ENCODE results near the gene CYP2R1. TPM values are rescaled to one million over a fixed set of nuclear protein-coding genes. Genes with fewer than 3 reads are reported as not detected.
"Not testable (repeated sequence)": the region's sequence is repeated elsewhere in the genome, so short reads cannot be mapped to it uniquely, and the experiment has no call there.

CYP2R1 gene
- total RNA-seq, 2 donors from 2014 or later: 9.2 to 14.8 TPM

GRCh38 chr11:14894657-14895598, 2.9 kb upstream of the CYP2R1 start:
- peak; percentile 81 for DNase-seq (ENCODE audit: low spot score)
- intact Hi-C loops (cut with DNase I): no loop called here

- DNase-seq (ENCODE audit: low spot score): no peak
- intact Hi-C loops (cut with DNase I): no loop called here
Observed at GRCh38 chr11:14892577-14892976, 546 bp upstream of the CYP2R1 start.

DNA sequence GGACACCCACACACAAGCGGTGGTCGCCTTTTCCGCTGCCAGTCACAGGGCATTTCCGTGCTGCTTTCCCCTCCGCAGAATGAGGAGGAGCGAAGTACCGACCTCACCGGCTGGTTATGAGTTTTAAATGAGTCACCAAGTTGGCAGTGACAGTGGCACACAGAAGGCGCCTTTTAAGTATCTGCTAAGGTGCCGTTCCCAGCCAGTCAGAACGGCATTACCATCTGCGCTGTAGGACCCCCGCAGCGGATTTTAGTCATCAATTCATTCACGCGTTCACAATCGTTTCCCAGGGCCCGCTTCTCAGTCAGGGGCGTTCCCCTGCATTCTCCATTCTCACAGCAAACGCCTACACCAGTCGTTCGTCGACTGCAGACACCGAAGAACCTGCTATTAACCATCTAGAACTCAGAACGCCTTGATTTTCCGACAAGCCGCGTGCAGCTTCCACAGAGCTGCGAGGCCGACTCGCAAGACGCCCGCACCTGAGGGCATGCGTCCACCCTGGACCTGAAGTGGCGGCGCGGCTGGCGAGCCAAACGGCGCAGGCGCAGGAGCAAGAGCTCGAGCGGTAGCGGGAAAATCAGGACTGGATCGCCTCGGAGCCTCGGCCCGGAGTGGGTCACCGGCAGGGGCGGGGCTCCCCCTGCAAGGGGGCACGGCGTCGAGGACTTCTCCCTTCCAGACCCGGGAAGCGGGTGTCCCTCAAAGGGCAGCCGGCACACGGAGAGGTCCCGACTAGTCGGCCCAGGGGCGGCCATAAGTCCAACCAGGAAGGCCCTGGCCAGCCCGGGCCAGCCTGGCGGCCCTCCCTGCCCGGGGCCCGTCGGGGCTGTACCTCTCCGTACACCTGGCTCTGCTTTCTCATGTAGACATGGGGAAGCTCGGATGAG, 642 bp downstream of the CYP2R1 start:
- intact Hi-C loops (cut with DNase I): no loop called here
- peak; percentile 95 for DNase-seq (ENCODE audit: low spot score)

GRCh38 chr11:14886513-14886912, 5.5 kb downstream of the CYP2R1 start:
- no peak for DNase-seq (ENCODE audit: low spot score)
- intact Hi-C loops (cut with DNase I): no loop called here

DNA sequence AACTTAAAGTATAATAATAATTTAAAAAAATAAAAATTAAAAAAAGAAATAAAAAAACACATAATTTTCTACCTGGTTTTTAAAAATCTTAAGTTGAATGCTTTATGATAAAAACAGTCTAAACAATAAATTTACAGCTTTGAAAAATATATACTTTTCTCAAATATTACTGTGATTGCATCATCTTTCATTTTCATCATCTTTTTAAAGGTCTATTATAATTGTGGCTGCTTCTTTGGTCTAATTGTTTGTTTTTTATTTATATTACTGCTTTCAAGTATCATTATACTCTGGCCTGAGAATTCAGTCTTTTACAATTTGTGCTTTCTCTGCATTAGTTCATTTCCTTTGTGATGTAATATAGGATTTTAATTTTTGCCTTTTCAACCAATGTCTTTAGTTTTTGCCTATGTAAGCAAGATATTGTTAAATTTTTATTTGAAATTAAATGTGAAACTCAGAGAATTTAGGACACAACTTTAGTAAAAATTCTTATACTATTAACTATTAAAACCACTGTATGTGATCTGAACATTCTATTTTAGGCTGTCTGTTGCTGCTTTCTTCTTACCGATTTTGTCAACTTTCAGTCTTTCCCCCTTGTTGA, 7.3 kb downstream of the CYP2R1 start:
- DNase-seq (ENCODE audit: low spot score): no peak
- intact Hi-C loops (cut with DNase I): no loop called here

GRCh38 chr11:14883683-14884082, 8.3 kb downstream of the CYP2R1 start:
- DNase-seq (ENCODE audit: low spot score); intact Hi-C loops (cut with DNase I): not testable (repeated sequence)

DNA sequence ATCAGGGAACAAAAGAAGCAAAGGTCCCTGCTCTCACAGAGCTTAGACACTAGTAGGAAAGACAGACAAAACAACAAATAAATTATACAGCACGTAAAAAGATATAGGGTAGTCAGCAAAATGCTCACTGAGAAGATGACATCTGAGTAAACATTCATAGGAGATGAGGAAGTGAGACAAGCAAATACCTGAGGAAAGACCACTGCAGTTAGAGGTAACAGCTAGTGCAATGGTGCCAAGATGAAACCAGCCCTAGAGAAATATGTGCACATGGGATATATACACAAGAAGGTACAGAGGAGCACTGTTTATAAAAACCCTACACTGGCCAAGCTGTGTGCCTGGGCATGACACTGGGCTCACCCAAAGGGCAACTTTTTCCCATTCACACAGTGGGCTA, 9.8 kb downstream of the CYP2R1 start:
- intact Hi-C loops (cut with DNase I): no loop called here
- no peak for DNase-seq (ENCODE audit: low spot score)

DNA sequence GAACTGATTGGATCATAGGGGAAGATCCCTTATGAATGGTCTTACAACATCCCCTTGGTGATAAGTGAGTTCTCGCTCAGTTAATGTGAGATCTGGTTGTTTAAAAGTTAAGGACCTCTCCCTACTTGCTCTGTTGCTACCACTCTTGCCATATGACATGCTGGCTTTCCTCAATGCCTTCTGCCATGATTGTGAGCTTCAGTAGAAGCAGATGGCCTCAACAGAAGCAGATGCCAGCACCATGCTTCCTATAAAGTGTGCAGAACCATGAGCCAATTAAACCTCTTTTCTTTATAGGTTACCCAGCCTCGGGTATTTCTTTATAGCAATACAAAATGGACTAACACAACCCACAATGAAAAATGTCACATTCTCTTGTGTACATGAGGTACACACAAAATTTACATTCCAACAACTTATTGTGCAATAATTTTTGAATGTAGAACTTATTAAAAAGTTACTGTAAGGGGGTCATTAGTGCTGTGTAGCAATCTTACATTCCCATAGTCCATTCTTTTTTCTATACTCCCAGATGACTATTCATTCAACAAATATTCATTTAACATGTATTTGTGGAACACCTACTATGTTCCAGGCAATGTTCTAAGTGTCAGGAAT, 10.3 kb downstream of the CYP2R1 start:
- DNase-seq (ENCODE audit: low spot score): no peak
- intact Hi-C loops (cut with DNase I): no loop called here

DNA sequence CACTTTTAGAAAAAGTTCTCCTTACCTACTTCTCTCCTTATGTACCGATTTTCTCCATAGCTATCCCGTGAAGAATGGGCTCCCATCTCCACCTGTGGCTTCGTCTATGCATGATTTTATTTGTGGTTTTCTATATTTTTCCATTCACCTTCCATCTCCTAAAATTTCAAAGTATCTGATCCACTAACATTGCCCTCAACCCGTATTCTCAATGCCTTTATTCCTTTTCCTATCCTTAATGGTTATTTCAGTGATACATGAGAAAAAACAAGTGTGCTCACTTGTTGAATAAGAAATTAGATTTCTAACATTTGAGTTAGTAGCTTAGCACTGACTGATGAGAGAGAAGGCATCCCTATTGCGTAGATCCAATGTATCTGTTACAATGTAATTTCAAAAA, 16.9 kb downstream of the CYP2R1 start:
- intact Hi-C loops (cut with DNase I): no loop called here
- no peak for DNase-seq (ENCODE audit: low spot score)

- intact Hi-C loops (cut with DNase I): no loop called here
- no peak for DNase-seq (ENCODE audit: low spot score)
Observed at GRCh38 chr11:14873632-14874031, 18.4 kb downstream of the CYP2R1 start.

DNA sequence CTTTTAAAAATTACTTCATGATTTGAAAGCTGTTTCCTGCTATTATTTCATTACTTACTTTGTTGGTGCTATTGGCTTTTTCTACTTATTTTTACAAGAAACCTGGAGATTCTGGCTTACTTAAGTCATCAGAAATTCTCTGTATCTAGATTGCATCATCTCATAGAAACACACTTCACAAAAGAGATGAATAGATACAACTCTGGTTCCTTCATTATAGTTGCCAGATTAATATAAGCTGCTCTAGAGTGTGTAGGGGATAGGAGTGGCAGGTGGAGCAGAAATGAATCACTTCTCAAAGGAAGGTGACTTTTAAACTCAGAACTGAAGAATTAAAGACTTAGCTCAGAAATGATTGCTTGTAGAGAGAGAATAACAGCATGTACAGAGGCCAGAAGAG, 20.0 kb downstream of the CYP2R1 start:
- no peak for DNase-seq (ENCODE audit: low spot score)
- intact Hi-C loops (cut with DNase I): no loop called here

DNA sequence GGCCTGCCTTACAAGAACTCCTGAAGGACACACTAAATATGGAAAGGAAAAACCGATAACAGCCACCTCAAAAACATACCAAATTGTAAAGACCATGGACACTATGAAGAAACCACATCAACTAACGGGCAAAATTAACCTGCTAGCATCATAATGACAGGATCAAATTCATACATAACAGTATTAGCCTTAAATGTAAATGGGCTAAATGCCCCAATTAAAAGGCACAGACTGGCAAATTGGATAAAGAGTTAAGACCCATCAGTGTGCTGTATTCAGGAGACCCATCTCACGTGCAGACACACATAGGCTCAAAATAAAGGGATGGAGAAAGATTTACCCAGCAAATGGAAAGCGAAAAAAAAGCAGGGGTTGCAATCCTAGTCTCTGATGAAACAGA, 28.3 kb downstream of the CYP2R1 start:
- DNase-seq (ENCODE audit: low spot score): not testable (repeated sequence)

GRCh38 chr11:14861680-14862079, 30.4 kb downstream of the CYP2R1 start:
- no peak for DNase-seq (ENCODE audit: low spot score)
- intact Hi-C loops (cut with DNase I): no loop called here

More for the DNA sequence above, 28.3 kb downstream of the CYP2R1 start:
- intact Hi-C loops (cut with DNase I): not testable (repeated sequence)

GRCh38 chr11:14860511-14860910, 31.5 kb downstream of the CYP2R1 start:
- intact Hi-C loops (cut with DNase I): no loop called here
- no peak for DNase-seq (ENCODE audit: low spot score)

GRCh38 chr11:14858404-14858803, 33.6 kb downstream of the CYP2R1 start:
- intact Hi-C loops (cut with DNase I): no loop called here
- no peak for DNase-seq (ENCODE audit: low spot score)

DNA sequence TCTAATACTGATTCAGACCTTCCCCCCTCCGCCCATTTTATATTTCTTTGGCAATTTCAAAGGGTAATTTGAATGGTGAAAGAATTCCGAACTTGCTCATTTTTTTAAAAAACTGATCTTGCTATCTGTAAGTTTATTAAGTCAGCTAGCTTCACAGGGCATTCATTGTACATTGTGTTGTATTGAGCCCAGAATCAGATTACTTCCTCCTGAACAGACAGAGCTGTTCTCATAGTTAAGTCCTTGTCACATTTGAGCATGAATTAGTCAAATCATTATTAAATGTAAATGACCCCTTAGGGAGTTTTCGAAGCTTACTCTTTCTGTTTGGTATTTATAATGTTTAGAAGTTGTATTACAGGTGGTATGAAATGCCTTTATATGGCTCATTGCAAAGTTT, 34.4 kb downstream of the CYP2R1 start:
- DNase-seq (ENCODE audit: low spot score): no peak
- intact Hi-C loops (cut with DNase I): no loop called here

DNA sequence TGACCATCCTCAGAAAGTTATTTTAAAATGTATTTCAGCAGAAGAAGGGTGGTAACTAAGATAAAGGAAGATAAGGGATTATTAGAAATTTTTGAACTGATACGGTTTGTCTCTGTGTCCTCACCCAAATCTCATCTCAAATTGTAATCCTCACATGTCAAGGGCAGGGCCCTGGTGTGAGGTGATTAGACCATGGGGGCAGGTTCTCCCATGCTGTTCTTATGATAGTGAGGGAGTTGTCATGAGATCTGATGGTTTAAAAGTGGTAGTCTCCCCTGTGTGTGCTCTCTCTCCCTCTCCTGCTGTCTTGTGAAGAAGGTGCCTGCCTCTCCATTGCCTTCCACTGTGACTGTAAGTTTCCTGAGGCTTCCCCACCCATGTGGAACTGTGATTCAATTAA, 36.1 kb downstream of the CYP2R1 start:
- no peak for DNase-seq (ENCODE audit: low spot score)
- intact Hi-C loops (cut with DNase I): no loop called here

- intact Hi-C loops (cut with DNase I): no loop called here
- DNase-seq (ENCODE audit: low spot score): no peak
Observed at GRCh38 chr11:14854057-14854456, 38.0 kb downstream of the CYP2R1 start.

- intact Hi-C loops (cut with DNase I): no loop called here
- DNase-seq (ENCODE audit: low spot score): no peak
Observed at GRCh38 chr11:14852571-14853177, 39.4 kb downstream of the CYP2R1 start.
